ENCODE data around the gene ABCA10. TPM values are rescaled to one million over a fixed set of nuclear protein-coding genes. Genes with fewer than 3 reads are reported as not detected.

ABCA10 gene, protein sequence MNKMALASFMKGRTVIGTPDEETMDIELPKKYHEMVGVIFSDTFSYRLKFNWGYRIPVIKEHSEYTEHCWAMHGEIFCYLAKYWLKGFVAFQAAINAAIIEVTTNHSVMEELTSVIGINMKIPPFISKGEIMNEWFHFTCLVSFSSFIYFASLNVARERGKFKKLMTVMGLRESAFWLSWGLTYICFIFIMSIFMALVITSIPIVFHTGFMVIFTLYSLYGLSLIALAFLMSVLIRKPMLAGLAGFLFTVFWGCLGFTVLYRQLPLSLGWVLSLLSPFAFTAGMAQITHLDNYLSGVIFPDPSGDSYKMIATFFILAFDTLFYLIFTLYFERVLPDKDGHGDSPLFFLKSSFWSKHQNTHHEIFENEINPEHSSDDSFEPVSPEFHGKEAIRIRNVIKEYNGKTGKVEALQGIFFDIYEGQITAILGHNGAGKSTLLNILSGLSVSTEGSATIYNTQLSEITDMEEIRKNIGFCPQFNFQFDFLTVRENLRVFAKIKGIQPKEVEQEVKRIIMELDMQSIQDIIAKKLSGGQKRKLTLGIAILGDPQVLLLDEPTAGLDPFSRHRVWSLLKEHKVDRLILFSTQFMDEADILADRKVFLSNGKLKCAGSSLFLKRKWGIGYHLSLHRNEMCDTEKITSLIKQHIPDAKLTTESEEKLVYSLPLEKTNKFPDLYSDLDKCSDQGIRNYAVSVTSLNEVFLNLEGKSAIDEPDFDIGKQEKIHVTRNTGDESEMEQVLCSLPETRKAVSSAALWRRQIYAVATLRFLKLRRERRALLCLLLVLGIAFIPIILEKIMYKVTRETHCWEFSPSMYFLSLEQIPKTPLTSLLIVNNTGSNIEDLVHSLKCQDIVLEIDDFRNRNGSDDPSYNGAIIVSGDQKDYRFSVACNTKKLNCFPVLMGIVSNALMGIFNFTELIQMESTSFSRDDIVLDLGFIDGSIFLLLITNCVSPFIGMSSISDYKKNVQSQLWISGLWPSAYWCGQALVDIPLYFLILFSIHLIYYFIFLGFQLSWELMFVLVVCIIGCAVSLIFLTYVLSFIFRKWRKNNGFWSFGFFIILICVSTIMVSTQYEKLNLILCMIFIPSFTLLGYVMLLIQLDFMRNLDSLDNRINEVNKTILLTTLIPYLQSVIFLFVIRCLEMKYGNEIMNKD (N-terminal part only)
- total RNA-seq = 0.72 and 0.75 TPM in 2 replicates

GRCh38 chr17:69228576-69228975, at the start of gene ABCA10:
ABCA10 (minus strand) TSS chr17:69228824; CDS start chr17:69225358, 3,466 bp downstream.

GRCh38 chr17:69141431-69142174, 87.0 kb downstream of the ABCA10 start, which contains the start of gene ABCA6:
ABCA6 (minus strand) TSS chr17:69141895; CDS start chr17:69140703, 1,192 bp downstream.

Other genes starting within 250 kb of the ABCA10 start
- gene ABCA9, start 167.9 kb downstream of the ABCA10 start, total RNA-seq = 2.4 and 4.4 TPM in 2 replicates
- gene ABCA6, start 86.9 kb downstream of the ABCA10 start, total RNA-seq = 11.1 and 33.5 TPM in 2 replicates
- 10.5 and 11.0 TPM in 2 replicates for gene ABCA5, start 98.3 kb upstream of the ABCA10 start, total RNA-seq
- 2.5 and 4.0 TPM in 2 replicates for gene MAP2K6, start 185.9 kb upstream of the ABCA10 start, total RNA-seq

All from endothelial cell of coronary artery (primary cell).